Keratinocyte (primary cell): ENCODE results near the gene UBE2F. TPM values are rescaled to one million over a fixed set of nuclear protein-coding genes. Genes with fewer than 3 reads are reported as not detected.

ENCODE experiments used
- DNase-seq: peaks from one replicate; pipeline ENCODE4 v3.0.0-alpha.2; 2011; ENCODE audit warnings: low read depth, missing footprints, low spot score
- FAIRE-seq: peaks from 2 replicates; lab custom pipeline; 2011; peaks lifted over from hg19 to GRCh38; lab: Jason Lieb, UNC
- H2AFZ ChIP-seq: 2 replicates; pipeline ENCODE4 v1.6.0; 2012; ENCODE audit warnings: low read length, control low read depth, inconsistent platforms; ENCODE audit not compliant: control insufficient read depth
- H3K27ac ChIP-seq: 2 replicates; pipeline ENCODE4 v1.5.1; 2011; ENCODE audit warnings: low read length; ENCODE audit not compliant: control insufficient read depth, insufficient read depth
- H3K27me3 ChIP-seq: 3 replicates; pipeline ENCODE4 v1.6.0; 2011; ENCODE audit warnings: low read length; ENCODE audit not compliant: control insufficient read depth, insufficient read depth; ENCODE audit errors: extremely low read depth
- H3K36me3 ChIP-seq, 2 experiments: 2 replicates in 1 of 2; 3 replicates in 1 of 2; pipeline ENCODE4 v1.5.1; 2011; ENCODE audit warnings: low read length in 2 of 2, mild to moderate bottlenecking in 1 of 2; ENCODE audit not compliant: control insufficient read depth in 2 of 2, insufficient read depth in 2 of 2; ENCODE audit errors: extremely low read depth in 1 of 2
- H3K4me1 ChIP-seq: 3 replicates; pipeline ENCODE4 v1.5.1; 2011; ENCODE audit warnings: low read length; ENCODE audit not compliant: control insufficient read depth, insufficient read depth; ENCODE audit errors: extremely low read depth
- H3K4me2 ChIP-seq: 3 replicates; pipeline ENCODE4 v1.6.0; 2011; ENCODE audit warnings: low read depth, low read length; ENCODE audit not compliant: control insufficient read depth, insufficient read depth; ENCODE audit errors: extremely low read depth
- H3K4me3 ChIP-seq, 3 experiments: fragments of 200-600 bp in 1 of 3; sonication (generic) in 1 of 3; 2 replicates in 2 of 3; 3 replicates in 1 of 3; pipeline ENCODE4 v1.5.1; 2011 to 2016; ENCODE audit warnings: low read length in 3 of 3, mild to moderate bottlenecking in 3 of 3, control low read depth in 2 of 3, inconsistent platforms in 1 of 3, low read depth in 1 of 3, mixed read lengths in 1 of 3, mixed run types in 1 of 3, moderate library complexity in 1 of 3; ENCODE audit not compliant: control insufficient read depth in 2 of 3, insufficient read depth in 2 of 3; ENCODE audit errors: extremely low read depth in 1 of 3
- H3K79me2 ChIP-seq: 2 replicates; pipeline ENCODE4 v1.6.0; 2012; ENCODE audit warnings: low read length; ENCODE audit not compliant: control insufficient read depth, insufficient read depth
- H3K9ac ChIP-seq: 3 replicates; pipeline ENCODE4 v1.6.0; 2011; ENCODE audit warnings: low read length; ENCODE audit not compliant: control insufficient read depth, insufficient read depth; ENCODE audit errors: extremely low read depth
- H3K9me1 ChIP-seq: 3 replicates; pipeline ENCODE4 v1.6.0; 2011; ENCODE audit warnings: low read length; ENCODE audit not compliant: control insufficient read depth, insufficient read depth; ENCODE audit errors: extremely low read depth
- H3K9me3 ChIP-seq: 2 replicates; pipeline ENCODE4 v1.5.1; 2012; ENCODE audit warnings: low read depth, low read length; ENCODE audit not compliant: control insufficient read depth
- H4K20me1 ChIP-seq: 3 replicates; pipeline ENCODE4 v1.6.0; 2011; ENCODE audit warnings: low read length; ENCODE audit not compliant: control insufficient read depth, insufficient read depth; ENCODE audit errors: extremely low read depth
- EZH2 ChIP-seq: IDR thresholded peaks from one replicate; pipeline ENCODE4 v1.6.1; 2012; ENCODE audit warnings: inconsistent platforms, mild to moderate bottlenecking, low read length, moderate library complexity
- dilution Hi-C: fragments of 300-500 bp; cut with MboI; formaldehyde crosslinking; loops from one replicate; pipeline ENCODE4 v1.7.0; 2020; ENCODE audit warnings: low sequenced_read_pairs; ENCODE audit not compliant: extremely low pct_ligation_motif_present
- polyA plus RNA-seq, 5 experiments: library from polyadenylated mRNA; depleted of rRNA in 3 of 5; stranded (reverse) in 3 of 5; stranded (forward) in 1 of 5; unstranded in 1 of 5; fragments of >200 nt; gene quantifications; 1 replicate in 1 of 5; 2 replicates in 3 of 5; 3 replicates in 1 of 5; pipeline versions ENCODE4 v1.2.1 to v1.2.3, GENCODE V29; 2011 to 2012; ENCODE audit warnings: missing spikeins in 2 of 5, low read depth in 1 of 5, low replicate concordance in 1 of 5
- TF ChIP-seq, protein P1 (sequence below), 3 experiments: IDR thresholded peaks in 1 of 3; conservative IDR thresholded peaks in 1 of 3; optimal IDR thresholded peaks in 1 of 3; 2 replicates in 2 of 3; 3 replicates in 1 of 3; pipeline versions ENCODE3 to v1.5.1; 2011; ENCODE audit warnings: low read length in 3 of 3, mild to moderate bottlenecking in 3 of 3, moderate library complexity in 2 of 3, control low read depth in 1 of 3, inconsistent platforms in 1 of 3; ENCODE audit not compliant: insufficient read depth in 2 of 3; ENCODE audit errors: extremely low read depth in 1 of 3

UBE2F gene
- polyA plus RNA-seq, 1 donor (not counting 4 experiments of a cell fraction or from before 2014, with no cell fraction given): 95.6 TPM

DNA sequence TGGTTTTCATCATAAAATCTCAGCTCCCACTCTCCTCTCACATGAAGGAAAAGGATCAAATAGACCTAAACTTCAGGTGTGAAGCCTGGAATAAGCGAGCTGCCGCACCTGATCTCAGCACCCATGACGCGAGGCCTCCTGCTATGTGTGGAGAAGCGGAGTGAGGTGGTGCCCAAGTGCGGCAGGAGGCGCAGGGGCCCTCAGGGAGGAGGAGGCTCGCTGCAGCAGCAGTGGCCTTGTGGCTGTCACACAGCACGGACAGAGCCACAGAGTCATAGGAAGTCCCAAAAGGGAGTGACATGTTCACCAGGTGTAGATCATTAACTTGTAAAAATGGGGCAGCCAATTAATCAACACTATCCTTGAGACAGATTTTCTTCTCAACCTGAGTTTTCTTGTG, 103.1 kb downstream of the UBE2F start:
- H3K4me2 ChIP-seq: no peak overlapping the region
- H3K27me3 ChIP-seq: no peaks in the 10 kb centered on the region
- no peak overlapping the region for H3K27ac ChIP-seq
- H3K9me1 ChIP-seq: no peaks in the 10 kb centered on the region
- H3K9ac ChIP-seq: no peak overlapping the region
- H3K4me1 ChIP-seq: no peaks in the 10 kb centered on the region
- no peak overlapping the region for H2AFZ ChIP-seq
- TF ChIP-seq EZH2: no peak
- TF ChIP-seq, protein P1, sequence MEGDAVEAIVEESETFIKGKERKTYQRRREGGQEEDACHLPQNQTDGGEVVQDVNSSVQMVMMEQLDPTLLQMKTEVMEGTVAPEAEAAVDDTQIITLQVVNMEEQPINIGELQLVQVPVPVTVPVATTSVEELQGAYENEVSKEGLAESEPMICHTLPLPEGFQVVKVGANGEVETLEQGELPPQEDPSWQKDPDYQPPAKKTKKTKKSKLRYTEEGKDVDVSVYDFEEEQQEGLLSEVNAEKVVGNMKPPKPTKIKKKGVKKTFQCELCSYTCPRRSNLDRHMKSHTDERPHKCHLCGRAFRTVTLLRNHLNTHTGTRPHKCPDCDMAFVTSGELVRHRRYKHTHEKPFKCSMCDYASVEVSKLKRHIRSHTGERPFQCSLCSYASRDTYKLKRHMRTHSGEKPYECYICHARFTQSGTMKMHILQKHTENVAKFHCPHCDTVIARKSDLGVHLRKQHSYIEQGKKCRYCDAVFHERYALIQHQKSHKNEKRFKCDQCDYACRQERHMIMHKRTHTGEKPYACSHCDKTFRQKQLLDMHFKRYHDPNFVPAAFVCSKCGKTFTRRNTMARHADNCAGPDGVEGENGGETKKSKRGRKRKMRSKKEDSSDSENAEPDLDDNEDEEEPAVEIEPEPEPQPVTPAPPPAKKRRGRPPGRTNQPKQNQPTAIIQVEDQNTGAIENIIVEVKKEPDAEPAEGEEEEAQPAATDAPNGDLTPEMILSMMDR (optimal IDR thresholded peaks at IDR 0.05 in 1 of 3, IDR thresholded peaks at IDR 0.05 in 1 of 3, conservative IDR thresholded peaks at IDR 0.05 in 1 of 3; ENCODE audit: extremely low read depth in 1 of 3, insufficient read depth in 2 of 3, low read length in 3 of 3): no peak
- DNase-seq (no peak), FAIRE-seq (no peak)
- no peaks in the 10 kb centered on the region for H4K20me1 ChIP-seq
- H3K4me3 ChIP-seq: no peak overlapping the region
- H3K36me3 ChIP-seq: peaks cover 14 to 20% of the 10 kb centered on the region in 2 experiments
- no peaks in the 10 kb centered on the region for H3K79me2 ChIP-seq
- no peaks in the 10 kb centered on the region for H3K9me3 ChIP-seq
- dilution Hi-C loops: no loop called here

DNA sequence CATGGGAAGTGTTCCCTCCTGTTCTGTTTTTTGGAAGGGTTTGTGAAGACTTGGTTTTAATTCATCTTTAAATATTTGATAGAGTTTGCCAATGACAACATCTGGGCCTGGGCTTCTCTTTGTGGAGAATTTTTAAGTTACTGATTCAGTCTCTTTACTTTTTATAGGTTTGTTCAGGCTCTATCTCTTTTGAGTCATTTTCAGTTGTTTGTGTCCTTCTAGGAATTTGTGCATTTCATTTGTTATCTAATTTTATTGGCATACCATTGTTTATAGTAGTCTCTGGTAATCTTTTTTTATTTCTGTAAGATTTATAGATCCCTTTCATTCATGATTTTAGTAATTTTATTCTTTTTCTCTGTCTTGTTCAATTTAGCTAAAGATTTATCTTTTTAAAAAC, 108.6 kb downstream of the UBE2F start:
- peaks cover 2 to 9% of the 10 kb centered on the region in 2 experiments for H3K36me3 ChIP-seq
- no peak overlapping the region for H3K4me2 ChIP-seq
- DNase-seq: no peak
- no peaks in the 10 kb centered on the region for H4K20me1 ChIP-seq
- H3K79me2 ChIP-seq: no peaks in the 10 kb centered on the region
- H3K9me3 ChIP-seq: no peaks in the 10 kb centered on the region
- dilution Hi-C loops: no loop called here
- H3K4me1 ChIP-seq: no peaks in the 10 kb centered on the region
- no peak for TF ChIP-seq EZH2
- TF ChIP-seq, protein P1 (optimal IDR thresholded peaks at IDR 0.05 in 1 of 3, IDR thresholded peaks at IDR 0.05 in 1 of 3, conservative IDR thresholded peaks at IDR 0.05 in 1 of 3; ENCODE audit: extremely low read depth in 1 of 3, insufficient read depth in 2 of 3, low read length in 3 of 3): no peak
- no peak for FAIRE-seq
- no peak overlapping the region for H3K9ac ChIP-seq
- H2AFZ ChIP-seq: no peak overlapping the region
- H3K9me1 ChIP-seq: no peaks in the 10 kb centered on the region
- H3K27ac ChIP-seq: no peak overlapping the region
- H3K27me3 ChIP-seq: no peaks in the 10 kb centered on the region
- H3K4me3 ChIP-seq: no peak overlapping the region
